ENCODE results near the gene CALU.

GRCh38 chr7:128708824-128709223 is 30.3 kb upstream of the CALU start:
- TF ChIP-seq, protein P1, sequence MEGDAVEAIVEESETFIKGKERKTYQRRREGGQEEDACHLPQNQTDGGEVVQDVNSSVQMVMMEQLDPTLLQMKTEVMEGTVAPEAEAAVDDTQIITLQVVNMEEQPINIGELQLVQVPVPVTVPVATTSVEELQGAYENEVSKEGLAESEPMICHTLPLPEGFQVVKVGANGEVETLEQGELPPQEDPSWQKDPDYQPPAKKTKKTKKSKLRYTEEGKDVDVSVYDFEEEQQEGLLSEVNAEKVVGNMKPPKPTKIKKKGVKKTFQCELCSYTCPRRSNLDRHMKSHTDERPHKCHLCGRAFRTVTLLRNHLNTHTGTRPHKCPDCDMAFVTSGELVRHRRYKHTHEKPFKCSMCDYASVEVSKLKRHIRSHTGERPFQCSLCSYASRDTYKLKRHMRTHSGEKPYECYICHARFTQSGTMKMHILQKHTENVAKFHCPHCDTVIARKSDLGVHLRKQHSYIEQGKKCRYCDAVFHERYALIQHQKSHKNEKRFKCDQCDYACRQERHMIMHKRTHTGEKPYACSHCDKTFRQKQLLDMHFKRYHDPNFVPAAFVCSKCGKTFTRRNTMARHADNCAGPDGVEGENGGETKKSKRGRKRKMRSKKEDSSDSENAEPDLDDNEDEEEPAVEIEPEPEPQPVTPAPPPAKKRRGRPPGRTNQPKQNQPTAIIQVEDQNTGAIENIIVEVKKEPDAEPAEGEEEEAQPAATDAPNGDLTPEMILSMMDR (IDR thresholded peaks at IDR 0.05), result no peak
- TF ChIP-seq POLR2A (IDR thresholded peaks at IDR 0.05) (no peak), POLR2AphosphoS5 (IDR thresholded peaks at IDR 0.05) (no peak)
